OCI-LY1 (cell line): ENCODE data around the gene PROM2.

Source experiments
- H2AFZ ChIP-seq: fragments of 200-600 bp; sonication (generic), shearing (Covaris generic); 2 replicates; pipeline ENCODE4 v1.6.0; 2014; ENCODE audit warnings: antibody characterized with exemption, mild to moderate bottlenecking, low read length
- H3F3A ChIP-seq: fragments of 200-600 bp; sonication (generic), shearing (Covaris generic); 2 replicates; pipeline ENCODE4 v1.6.0; 2014; ENCODE audit warnings: mild to moderate bottlenecking, antibody characterized with exemption, low read length, moderate library complexity; ENCODE audit not compliant: insufficient read depth
- H3K27ac ChIP-seq: fragments of 200-600 bp; sonication (generic); 2 replicates; pipeline ENCODE4 v1.5.1; 2014; ENCODE audit warnings: low read length, mixed run types, mild to moderate bottlenecking, low read depth; ENCODE audit not compliant: poor library complexity, severe bottlenecking
- H3K27me3 ChIP-seq: fragments of 200-600 bp; sonication (generic); 2 replicates; pipeline ENCODE4 v1.6.0; 2014; ENCODE audit warnings: antibody characterized with exemption, mild to moderate bottlenecking, low read length, moderate library complexity; ENCODE audit not compliant: insufficient read depth
- H3K36me3 ChIP-seq: fragments of 200-600 bp; sonication (generic); 2 replicates; pipeline ENCODE4 v1.6.1; 2014; ENCODE audit warnings: mild to moderate bottlenecking, antibody characterized with exemption, low read length, moderate library complexity, mixed read lengths; ENCODE audit not compliant: insufficient read depth
- H3K4me1 ChIP-seq: fragments of 200-600 bp; sonication (generic); 2 replicates; pipeline ENCODE4 v1.5.1; 2014; ENCODE audit warnings: mild to moderate bottlenecking, low read length, moderate library complexity; ENCODE audit not compliant: insufficient read depth, severe bottlenecking
- H3K4me2 ChIP-seq: fragments of 200-600 bp; sonication (generic), shearing (Covaris generic); 2 replicates; pipeline ENCODE4 v1.6.1; 2014; ENCODE audit warnings: low read length
- H3K4me3 ChIP-seq: fragments of 200-600 bp; sonication (generic); 2 replicates; pipeline ENCODE4 v1.5.1; 2014; ENCODE audit warnings: low read length, low read depth, mild to moderate bottlenecking, mixed read lengths; ENCODE audit not compliant: poor library complexity, severe bottlenecking
- H3K79me2 ChIP-seq: fragments of 200-600 bp; shearing (Covaris generic); 2 replicates; pipeline ENCODE4 v1.6.1; 2016; ENCODE audit warnings: mixed run types, low read length, mixed read lengths; ENCODE audit not compliant: insufficient read depth
- H3K9ac ChIP-seq: fragments of 200-600 bp; sonication (generic), shearing (Covaris generic); 2 replicates; pipeline ENCODE4 v1.6.1; 2014; ENCODE audit warnings: mild to moderate bottlenecking, low read length, mixed read lengths
- H3K9me2 ChIP-seq: fragments of 200-600 bp; sonication (generic), shearing (Covaris generic); 2 replicates; pipeline ENCODE4 v1.6.1; 2014; ENCODE audit warnings: low read depth, mild to moderate bottlenecking, low read length, mixed read lengths
- H3K9me3 ChIP-seq: fragments of 200-600 bp; shearing (Covaris generic); 2 replicates; pipeline ENCODE4 v1.6.1; 2014; ENCODE audit warnings: low read length, mixed read lengths
- H4K20me1 ChIP-seq: fragments of 200-600 bp; sonication (generic), shearing (Covaris generic); 2 replicates; pipeline ENCODE4 v1.6.0; 2016; ENCODE audit warnings: mild to moderate bottlenecking, low read length; ENCODE audit not compliant: insufficient read depth
- EZH2 ChIP-seq: fragments of 200-600 bp; sonication (generic), shearing (Covaris generic); IDR thresholded peaks from 2 replicates; pipeline ENCODE4 v1.8.0; 2017; ENCODE audit warnings: borderline replicate concordance, mixed run types, mild to moderate bottlenecking, antibody characterized with exemption, low read length, moderate library complexity, mixed read lengths
- TF ChIP-seq, protein P1 (sequence below): fragments of 200-600 bp; sonication (generic), shearing (Covaris generic); IDR thresholded peaks from 2 replicates; pipeline ENCODE4 v1.5.1; 2017; ENCODE audit warnings: mild to moderate bottlenecking, antibody characterized with exemption, low read length, moderate library complexity, mixed read lengths

The PROM2 gene

DNA sequence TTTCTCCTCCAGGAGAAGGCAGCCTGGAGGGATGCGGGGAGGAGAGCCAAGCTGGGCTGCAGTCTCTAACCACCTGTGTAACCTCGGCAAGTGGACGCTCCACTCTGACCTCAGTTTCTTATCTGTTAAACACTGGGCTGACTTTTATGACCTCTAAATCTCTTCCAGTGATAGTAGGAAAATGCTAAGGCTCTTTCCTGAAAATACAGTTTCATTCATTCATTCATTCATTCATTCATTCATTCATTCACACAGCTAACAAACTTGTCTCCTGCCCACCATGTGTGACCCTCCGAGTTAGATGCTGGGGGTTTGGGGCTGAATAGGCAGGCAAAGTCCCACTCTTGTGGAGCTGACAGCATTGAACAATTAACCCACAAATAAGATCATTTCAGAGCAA is 9.3 kb downstream of the PROM2 start:
- no peaks in the 10 kb centered on the region for H3K36me3 ChIP-seq
- H3K9me3 ChIP-seq = no peaks in the 10 kb centered on the region
- no peak overlapping the region for H3K9ac ChIP-seq
- no peak overlapping the region for H3K4me3 ChIP-seq
- no peaks in the 10 kb centered on the region for H3K79me2 ChIP-seq
- H2AFZ ChIP-seq = no peak overlapping the region
- TF ChIP-seq, protein P1, sequence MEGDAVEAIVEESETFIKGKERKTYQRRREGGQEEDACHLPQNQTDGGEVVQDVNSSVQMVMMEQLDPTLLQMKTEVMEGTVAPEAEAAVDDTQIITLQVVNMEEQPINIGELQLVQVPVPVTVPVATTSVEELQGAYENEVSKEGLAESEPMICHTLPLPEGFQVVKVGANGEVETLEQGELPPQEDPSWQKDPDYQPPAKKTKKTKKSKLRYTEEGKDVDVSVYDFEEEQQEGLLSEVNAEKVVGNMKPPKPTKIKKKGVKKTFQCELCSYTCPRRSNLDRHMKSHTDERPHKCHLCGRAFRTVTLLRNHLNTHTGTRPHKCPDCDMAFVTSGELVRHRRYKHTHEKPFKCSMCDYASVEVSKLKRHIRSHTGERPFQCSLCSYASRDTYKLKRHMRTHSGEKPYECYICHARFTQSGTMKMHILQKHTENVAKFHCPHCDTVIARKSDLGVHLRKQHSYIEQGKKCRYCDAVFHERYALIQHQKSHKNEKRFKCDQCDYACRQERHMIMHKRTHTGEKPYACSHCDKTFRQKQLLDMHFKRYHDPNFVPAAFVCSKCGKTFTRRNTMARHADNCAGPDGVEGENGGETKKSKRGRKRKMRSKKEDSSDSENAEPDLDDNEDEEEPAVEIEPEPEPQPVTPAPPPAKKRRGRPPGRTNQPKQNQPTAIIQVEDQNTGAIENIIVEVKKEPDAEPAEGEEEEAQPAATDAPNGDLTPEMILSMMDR = no peak
- TF ChIP-seq EZH2 = no peak
- H3K27ac ChIP-seq = no peak overlapping the region
- H3K4me1 ChIP-seq = no peaks in the 10 kb centered on the region
- no peak overlapping the region for H3K4me2 ChIP-seq
- H3K27me3 ChIP-seq = no peaks in the 10 kb centered on the region
- H3F3A ChIP-seq = no peaks in the 10 kb centered on the region
- no peaks in the 10 kb centered on the region for H4K20me1 ChIP-seq
- no peaks in the 10 kb centered on the region for H3K9me2 ChIP-seq

- no peaks in the 10 kb centered on the region for H3K9me3 ChIP-seq
- no peak overlapping the region for H3K27ac ChIP-seq
- H3K9me2 ChIP-seq = no peaks in the 10 kb centered on the region
- no peaks in the 10 kb centered on the region for H3F3A ChIP-seq
- H4K20me1 ChIP-seq = no peaks in the 10 kb centered on the region
- H3K36me3 ChIP-seq = no peaks in the 10 kb centered on the region
- H3K79me2 ChIP-seq = no peaks in the 10 kb centered on the region
- no peak overlapping the region for H3K9ac ChIP-seq
- TF ChIP-seq, protein P1 = no peak
- TF ChIP-seq EZH2 = no peak
- no peak overlapping the region for H3K4me2 ChIP-seq
- H3K4me1 ChIP-seq = no peaks in the 10 kb centered on the region
- H3K27me3 ChIP-seq = no peaks in the 10 kb centered on the region
- H2AFZ ChIP-seq = no peak overlapping the region
- no peak overlapping the region for H3K4me3 ChIP-seq
These were observed 10.8 kb downstream of the PROM2 start for GRCh38 chr2:95284886-95285541.

GRCh38 chr2:95285542-95285932 is 11.3 kb downstream of the PROM2 start:
- no peaks in the 10 kb centered on the region for H3K4me1 ChIP-seq
- H3K4me3 ChIP-seq = no peak overlapping the region
- no peak overlapping the region for H3K4me2 ChIP-seq
- no peak for TF ChIP-seq EZH2
- TF ChIP-seq, protein P1 = no peak
- no peaks in the 10 kb centered on the region for H3K27me3 ChIP-seq
- H3K9me3 ChIP-seq = no peaks in the 10 kb centered on the region
- H3K9ac ChIP-seq = no peak overlapping the region
- no peaks in the 10 kb centered on the region for H3K9me2 ChIP-seq
- no peaks in the 10 kb centered on the region for H3K79me2 ChIP-seq
- H2AFZ ChIP-seq = no peak overlapping the region
- no peaks in the 10 kb centered on the region for H4K20me1 ChIP-seq
- no peaks in the 10 kb centered on the region for H3F3A ChIP-seq
- no peaks in the 10 kb centered on the region for H3K36me3 ChIP-seq
- no peak overlapping the region for H3K27ac ChIP-seq
